HEK293 (cell line): ENCODE data around the gene EGFR.

ENCODE experiments used
- CTCF ChIA-PET: fragments of 350-600 bp; formaldehyde crosslinking; extraction: SDS; loops from one replicate; lab custom pipeline; 2021; ENCODE audit warnings: antibody characterized with exemption; lab: Yijun Ruan, JAX
- POLR2A ChIA-PET: fragments of 300-600 bp; formaldehyde crosslinking; extraction: SDS; loops from one replicate; lab custom pipeline; 2020; ENCODE audit warnings: antibody characterized with exemption, inconsistent platforms; lab: Yijun Ruan, JAX
- H3K27ac ChIP-seq: fragments of 200-500 bp; sonication (Bioruptor generic); 2 replicates; pipeline ENCODE4 v1.5.1; 2014; ENCODE audit warnings: low read depth, low read length, control low read depth, inconsistent platforms; ENCODE audit errors: extremely low read depth
- H3K36me3 ChIP-seq, 2 experiments: fragments of 200-500 bp in 1 of 2; sonication (Bioruptor generic) in 1 of 2; 1 replicate in 1 of 2; 2 replicates in 1 of 2; pipeline ENCODE4 v1.5.1; 2014 to 2017; ENCODE audit warnings: inconsistent platforms in 2 of 2, low read length in 2 of 2; ENCODE audit not compliant: control insufficient read depth in 2 of 2, insufficient read depth in 1 of 2
- H3K4me1 ChIP-seq: fragments of 200-500 bp; sonication (Bioruptor generic); 2 replicates; pipeline ENCODE4 v1.5.1; 2014; ENCODE audit warnings: mild to moderate bottlenecking, low read length, inconsistent platforms; ENCODE audit not compliant: control insufficient read depth, insufficient read depth
- H3K4me3 ChIP-seq: 2 replicates; pipeline ENCODE4 v1.5.1; 2011; ENCODE audit warnings: low read depth, mild to moderate bottlenecking, control low read depth, low read length, moderate library complexity
- H3K9me3 ChIP-seq: fragments of 200-500 bp; sonication (Bioruptor generic); 2 replicates; pipeline ENCODE4 v1.5.1; 2014; ENCODE audit warnings: low read depth, low read length, inconsistent platforms; ENCODE audit not compliant: control insufficient read depth, insufficient read depth
- EGR2 ChIP-seq: fragments of 450-650 bp; formaldehyde crosslinking; IDR thresholded peaks from 2 replicates; pipeline ENCODE4 v1.5.1; 2016; ENCODE audit warnings: low read depth, missing biosample characterization, missing genetic modification characterization
- YY1 ChIP-seq: fragments of 450-650 bp; formaldehyde crosslinking; IDR thresholded peaks from 2 replicates; pipeline ENCODE4 v1.5.1; 2018; ENCODE audit warnings: missing biosample characterization, missing genetic modification characterization
- ZBTB48 ChIP-seq: fragments of 450-650 bp; formaldehyde crosslinking; IDR thresholded peaks from 2 replicates; pipeline ENCODE4 v1.5.1; 2016; ENCODE audit warnings: missing biosample characterization, missing genetic modification characterization
- ZBTB8A ChIP-seq: fragments of 450-650 bp; formaldehyde crosslinking; IDR thresholded peaks from 2 replicates; pipeline ENCODE4 v1.5.1; 2016; ENCODE audit warnings: missing biosample characterization, missing genetic modification characterization
- ZNF146 ChIP-seq: fragments of 450-650 bp; formaldehyde crosslinking; IDR thresholded peaks from 2 replicates; pipeline ENCODE4 v1.5.1; 2016; ENCODE audit warnings: missing biosample characterization, missing genetic modification characterization
- ZNF169 ChIP-seq: fragments of 450-650 bp; formaldehyde crosslinking; IDR thresholded peaks from 2 replicates; pipeline ENCODE4 v1.5.1; 2016; ENCODE audit warnings: missing biosample characterization, missing genetic modification characterization
- ZNF19 ChIP-seq: fragments of 450-650 bp; formaldehyde crosslinking; IDR thresholded peaks from 2 replicates; pipeline ENCODE4; 2016; ENCODE audit warnings: missing biosample characterization, missing genetic modification characterization, low read depth
- ZNF2 ChIP-seq: fragments of 450-650 bp; formaldehyde crosslinking; IDR thresholded peaks from 2 replicates; pipeline ENCODE4 v1.5.1; 2016; ENCODE audit warnings: missing biosample characterization, missing genetic modification characterization
- ZNF214 ChIP-seq: fragments of 450-650 bp; formaldehyde crosslinking; IDR thresholded peaks from 2 replicates; pipeline ENCODE4 v1.5.1; 2017; ENCODE audit warnings: missing biosample characterization, mild to moderate bottlenecking, missing genetic modification characterization, borderline replicate concordance
- ZNF223 ChIP-seq: fragments of 450-650 bp; formaldehyde crosslinking; IDR thresholded peaks from 2 replicates; pipeline ENCODE4 v1.5.1; 2016; ENCODE audit warnings: missing biosample characterization, missing genetic modification characterization
- ZNF324 ChIP-seq: fragments of 450-650 bp; formaldehyde crosslinking; IDR thresholded peaks from 2 replicates; pipeline ENCODE4 v1.5.1; 2016; ENCODE audit warnings: missing biosample characterization, missing genetic modification characterization
- ZNF530 ChIP-seq: fragments of 450-650 bp; formaldehyde crosslinking; IDR thresholded peaks from 2 replicates; pipeline ENCODE4 v1.5.1; 2016; ENCODE audit warnings: low read depth, missing biosample characterization, missing genetic modification characterization
- ZNF629 ChIP-seq: fragments of 450-650 bp; formaldehyde crosslinking; IDR thresholded peaks from 2 replicates; pipeline ENCODE4 v1.5.1; 2017; ENCODE audit warnings: missing biosample characterization, missing genetic modification characterization
- ZNF830 ChIP-seq: fragments of 450-650 bp; IDR thresholded peaks from 2 replicates; pipeline ENCODE4 v1.5.0; 2018; ENCODE audit warnings: missing biosample characterization, missing genetic modification characterization, low read depth, mild to moderate bottlenecking, moderate library complexity
- TF ChIP-seq, protein P1 (sequence below): fragments of 450-650 bp; formaldehyde crosslinking; IDR thresholded peaks from 2 replicates; pipeline ENCODE4 v1.5.1; 2016; ENCODE audit warnings: missing biosample characterization, missing genetic modification characterization
- TF ChIP-seq, protein P2 (sequence below): fragments of 450-650 bp; formaldehyde crosslinking; IDR thresholded peaks from 2 replicates; pipeline ENCODE4 v1.5.1; 2016; ENCODE audit warnings: missing biosample characterization, missing genetic modification characterization
- TF ChIP-seq, protein P3 (sequence below): sonication (generic); formaldehyde crosslinking; IDR thresholded peaks from 2 replicates; pipeline ENCODE4 v1.8.1; 2022; ENCODE audit warnings: mild to moderate bottlenecking, moderate library complexity, missing genetic modification reagents

EGFR gene

DNA sequence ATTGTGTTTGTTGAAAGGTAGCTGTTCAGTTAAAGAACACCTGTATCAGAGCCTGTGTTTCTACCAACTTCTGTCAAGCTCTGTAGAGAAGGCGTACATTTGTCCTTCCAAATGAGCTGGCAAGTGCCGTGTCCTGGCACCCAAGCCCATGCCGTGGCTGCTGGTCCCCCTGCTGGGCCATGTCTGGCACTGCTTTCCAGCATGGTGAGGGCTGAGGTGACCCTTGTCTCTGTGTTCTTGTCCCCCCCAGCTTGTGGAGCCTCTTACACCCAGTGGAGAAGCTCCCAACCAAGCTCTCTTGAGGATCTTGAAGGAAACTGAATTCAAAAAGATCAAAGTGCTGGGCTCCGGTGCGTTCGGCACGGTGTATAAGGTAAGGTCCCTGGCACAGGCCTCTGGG is 154.9 kb downstream of the EGFR start:
- TF ChIP-seq YY1 (tag by site-specific recombination) (no peak), ZNF629 (tag by site-specific recombination) (no peak), ZNF530 (tag by site-specific recombination) (no peak), ZNF2 (no peak), ZNF146 (tag by site-specific recombination) (no peak), ZNF223 (tag by site-specific recombination) (no peak), ZNF830 (tag by site-specific recombination) (no peak), ZNF214 (tag by site-specific recombination) (no peak)
- TF ChIP-seq, protein P1, sequence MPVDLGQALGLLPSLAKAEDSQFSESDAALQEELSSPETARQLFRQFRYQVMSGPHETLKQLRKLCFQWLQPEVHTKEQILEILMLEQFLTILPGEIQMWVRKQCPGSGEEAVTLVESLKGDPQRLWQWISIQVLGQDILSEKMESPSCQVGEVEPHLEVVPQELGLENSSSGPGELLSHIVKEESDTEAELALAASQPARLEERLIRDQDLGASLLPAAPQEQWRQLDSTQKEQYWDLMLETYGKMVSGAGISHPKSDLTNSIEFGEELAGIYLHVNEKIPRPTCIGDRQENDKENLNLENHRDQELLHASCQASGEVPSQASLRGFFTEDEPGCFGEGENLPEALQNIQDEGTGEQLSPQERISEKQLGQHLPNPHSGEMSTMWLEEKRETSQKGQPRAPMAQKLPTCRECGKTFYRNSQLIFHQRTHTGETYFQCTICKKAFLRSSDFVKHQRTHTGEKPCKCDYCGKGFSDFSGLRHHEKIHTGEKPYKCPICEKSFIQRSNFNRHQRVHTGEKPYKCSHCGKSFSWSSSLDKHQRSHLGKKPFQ (tag by site-specific recombination), result no peak
- TF ChIP-seq, protein P2, sequence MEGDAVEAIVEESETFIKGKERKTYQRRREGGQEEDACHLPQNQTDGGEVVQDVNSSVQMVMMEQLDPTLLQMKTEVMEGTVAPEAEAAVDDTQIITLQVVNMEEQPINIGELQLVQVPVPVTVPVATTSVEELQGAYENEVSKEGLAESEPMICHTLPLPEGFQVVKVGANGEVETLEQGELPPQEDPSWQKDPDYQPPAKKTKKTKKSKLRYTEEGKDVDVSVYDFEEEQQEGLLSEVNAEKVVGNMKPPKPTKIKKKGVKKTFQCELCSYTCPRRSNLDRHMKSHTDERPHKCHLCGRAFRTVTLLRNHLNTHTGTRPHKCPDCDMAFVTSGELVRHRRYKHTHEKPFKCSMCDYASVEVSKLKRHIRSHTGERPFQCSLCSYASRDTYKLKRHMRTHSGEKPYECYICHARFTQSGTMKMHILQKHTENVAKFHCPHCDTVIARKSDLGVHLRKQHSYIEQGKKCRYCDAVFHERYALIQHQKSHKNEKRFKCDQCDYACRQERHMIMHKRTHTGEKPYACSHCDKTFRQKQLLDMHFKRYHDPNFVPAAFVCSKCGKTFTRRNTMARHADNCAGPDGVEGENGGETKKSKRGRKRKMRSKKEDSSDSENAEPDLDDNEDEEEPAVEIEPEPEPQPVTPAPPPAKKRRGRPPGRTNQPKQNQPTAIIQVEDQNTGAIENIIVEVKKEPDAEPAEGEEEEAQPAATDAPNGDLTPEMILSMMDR (tag by site-specific recombination), result no peak
- H3K36me3 ChIP-seq, result peaks cover 0 to 20% of the 10 kb centered on the region in 2 experiments; a peak in 2 of 3 replicates
- no peaks in the 10 kb centered on the region for H3K4me1 ChIP-seq
- ChIA-PET POLR2A (no interaction called here), CTCF (no interaction called here)
- H3K27ac ChIP-seq, result no peak overlapping the region
- H3K4me3 ChIP-seq, result no peak overlapping the region
- no peaks in the 10 kb centered on the region for H3K9me3 ChIP-seq

DNA sequence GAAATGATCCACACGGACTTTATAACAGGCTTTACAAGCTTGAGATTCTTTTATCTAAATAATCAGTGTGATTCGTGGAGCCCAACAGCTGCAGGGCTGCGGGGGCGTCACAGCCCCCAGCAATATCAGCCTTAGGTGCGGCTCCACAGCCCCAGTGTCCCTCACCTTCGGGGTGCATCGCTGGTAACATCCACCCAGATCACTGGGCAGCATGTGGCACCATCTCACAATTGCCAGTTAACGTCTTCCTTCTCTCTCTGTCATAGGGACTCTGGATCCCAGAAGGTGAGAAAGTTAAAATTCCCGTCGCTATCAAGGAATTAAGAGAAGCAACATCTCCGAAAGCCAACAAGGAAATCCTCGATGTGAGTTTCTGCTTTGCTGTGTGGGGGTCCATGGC is 155.6 kb downstream of the EGFR start:
- POLR2A ChIA-PET, result no interaction called here
- CTCF ChIA-PET, result no interaction called here
- peaks cover 0 to 20% of the 10 kb centered on the region in 2 experiments; a peak in 2 of 3 replicates for H3K36me3 ChIP-seq
- no peak overlapping the region for H3K27ac ChIP-seq
- H3K4me3 ChIP-seq, result no peak overlapping the region
- H3K9me3 ChIP-seq, result no peaks in the 10 kb centered on the region
- no peak for TF ChIP-seq ZBTB8A (tag by site-specific recombination)
- TF ChIP-seq ZBTB48 (tag by site-specific recombination), result no peak
- no peak for TF ChIP-seq ZNF169
- TF ChIP-seq ZNF19, result no peak
- TF ChIP-seq, protein P3, sequence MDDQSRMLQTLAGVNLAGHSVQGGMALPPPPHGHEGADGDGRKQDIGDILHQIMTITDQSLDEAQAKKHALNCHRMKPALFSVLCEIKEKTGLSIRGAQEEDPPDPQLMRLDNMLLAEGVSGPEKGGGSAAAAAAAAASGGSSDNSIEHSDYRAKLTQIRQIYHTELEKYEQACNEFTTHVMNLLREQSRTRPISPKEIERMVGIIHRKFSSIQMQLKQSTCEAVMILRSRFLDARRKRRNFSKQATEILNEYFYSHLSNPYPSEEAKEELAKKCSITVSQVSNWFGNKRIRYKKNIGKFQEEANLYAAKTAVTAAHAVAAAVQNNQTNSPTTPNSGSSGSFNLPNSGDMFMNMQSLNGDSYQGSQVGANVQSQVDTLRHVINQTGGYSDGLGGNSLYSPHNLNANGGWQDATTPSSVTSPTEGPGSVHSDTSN (CRISPR knock-in tag), result no peak
- TF ChIP-seq ZNF324 (tag by site-specific recombination), result no peak
- no peaks in the 10 kb centered on the region for H3K4me1 ChIP-seq

DNA sequence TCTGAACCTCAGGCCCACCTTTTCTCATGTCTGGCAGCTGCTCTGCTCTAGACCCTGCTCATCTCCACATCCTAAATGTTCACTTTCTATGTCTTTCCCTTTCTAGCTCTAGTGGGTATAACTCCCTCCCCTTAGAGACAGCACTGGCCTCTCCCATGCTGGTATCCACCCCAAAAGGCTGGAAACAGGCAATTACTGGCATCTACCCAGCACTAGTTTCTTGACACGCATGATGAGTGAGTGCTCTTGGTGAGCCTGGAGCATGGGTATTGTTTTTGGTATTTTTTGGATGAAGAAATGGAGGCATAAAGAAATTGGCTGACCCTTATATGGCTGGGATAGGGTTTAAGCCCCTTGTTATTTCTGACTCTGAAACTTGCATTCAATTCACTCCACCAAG is 156.0 kb downstream of the EGFR start:
- ChIA-PET POLR2A (no interaction called here), CTCF (no interaction called here)
- peaks cover 0 to 20% of the 10 kb centered on the region in 2 experiments; a peak in 2 of 3 replicates for H3K36me3 ChIP-seq

More for the DNA sequence above, 156.0 kb downstream of the EGFR start:
- no peaks in the 10 kb centered on the region for H3K9me3 ChIP-seq
- no peak for TF ChIP-seq EGR2 (tag by site-specific recombination)
- no peaks in the 10 kb centered on the region for H3K4me1 ChIP-seq
- no peak overlapping the region for H3K4me3 ChIP-seq
- H3K27ac ChIP-seq, result no peak overlapping the region
